ENCODE data around the gene CEBPG. TPM values are rescaled to one million over a fixed set of nuclear protein-coding genes. Genes with fewer than 3 reads are reported as not detected.

Gene CEBPG
- total and polyA plus RNA-seq, 2 donors (not counting 1 experiment from before 2014, with no cell fraction given) = 13.7 to 66.7 TPM

- Histone ChIP-seq H4K20me1 (ENCODE audit: control insufficient read depth, extremely low read depth, insufficient read depth, low read length) (no peaks in the 10 kb centered on the region), H3K4me1 (ENCODE audit: control insufficient read depth, extremely low read depth, insufficient read depth, low read length) (peaks cover 20% of the 10 kb centered on the region), H2AFZ (ENCODE audit: low read length) (no peak overlapping the region), H3K36me3 (ENCODE audit: control insufficient read depth, insufficient read depth, low read length) (no peaks in the 10 kb centered on the region), H3K9ac (ENCODE audit: insufficient read depth, low read length) (no peak overlapping the region), H3K27me3 (ENCODE audit: control insufficient read depth, insufficient read depth, low read length) (no peaks in the 10 kb centered on the region), H3K4me2 (ENCODE audit: extremely low read depth, insufficient read depth, low read length) (no peak overlapping the region), H3K4me3 (replicated peaks in 1 of 4; ENCODE audit: control extremely low read depth in 1 of 4, insufficient read depth in 1 of 4, low read depth in 3 of 4, low read length in 4 of 4) (no peak overlapping the region), H3K9me3 (ENCODE audit: control insufficient read depth, insufficient read depth, low read depth, low read length) (no peaks in the 10 kb centered on the region), H3K79me2 (ENCODE audit: control insufficient read depth, insufficient read depth, low read length) (no peaks in the 10 kb centered on the region), H3K27ac (ENCODE audit: insufficient read depth, low read length) (peak overlapping the region; percentile 34)
- no peak for TF ChIP-seq EZH2 (IDR thresholded peaks at IDR 0.05; ENCODE audit: low read length, missing control alignments)
- no peak for TF ChIP-seq CTCF (conservative IDR thresholded peaks at IDR 0.05 in 1 of 2, IDR thresholded peaks at IDR 0.05 in 1 of 2; ENCODE audit: low read depth in 1 of 2, low read length in 2 of 2)
- DNase-seq (ENCODE audit: low read depth in 2 of 2) = peak in 1 of 2 donors; percentile 14
Observed at GRCh38 chr19:33394723-33395560, 21.4 kb downstream of the CEBPG start.

GRCh38 chr19:33395561-33396550, 22.3 kb downstream of the CEBPG start:
- H3K4me3 ChIP-seq (replicated peaks in 1 of 4; ENCODE audit: control extremely low read depth in 1 of 4, insufficient read depth in 1 of 4, low read depth in 3 of 4, low read length in 4 of 4) = no peak overlapping the region
- no peak overlapping the region for H3K4me2 ChIP-seq (ENCODE audit: extremely low read depth, insufficient read depth, low read length)
- H3K36me3 ChIP-seq (ENCODE audit: control insufficient read depth, insufficient read depth, low read length) = no peaks in the 10 kb centered on the region
- TF ChIP-seq EZH2 (IDR thresholded peaks at IDR 0.05; ENCODE audit: low read length, missing control alignments) = no peak
- TF ChIP-seq CTCF (conservative IDR thresholded peaks at IDR 0.05 in 1 of 2, IDR thresholded peaks at IDR 0.05 in 1 of 2; ENCODE audit: low read depth in 1 of 2, low read length in 2 of 2) = no peak
- H3K27ac ChIP-seq (ENCODE audit: insufficient read depth, low read length) = no peak overlapping the region
- peaks cover 18% of the 10 kb centered on the region for H3K4me1 ChIP-seq (ENCODE audit: control insufficient read depth, extremely low read depth, insufficient read depth, low read length)
- H3K9me3 ChIP-seq (ENCODE audit: control insufficient read depth, insufficient read depth, low read depth, low read length) = no peaks in the 10 kb centered on the region
- no peak overlapping the region for H3K9ac ChIP-seq (ENCODE audit: insufficient read depth, low read length)
- no peaks in the 10 kb centered on the region for H4K20me1 ChIP-seq (ENCODE audit: control insufficient read depth, extremely low read depth, insufficient read depth, low read length)
- H2AFZ ChIP-seq (ENCODE audit: low read length) = no peak overlapping the region
- no peaks in the 10 kb centered on the region for H3K27me3 ChIP-seq (ENCODE audit: control insufficient read depth, insufficient read depth, low read length)
- DNase-seq (ENCODE audit: low read depth in 2 of 2) = peak; percentile 46 to 49
- H3K79me2 ChIP-seq (ENCODE audit: control insufficient read depth, insufficient read depth, low read length) = no peaks in the 10 kb centered on the region

Data from fibroblast of lung (primary cell).